ENCODE measurements around the gene EHD4. TPM values are rescaled to one million over a fixed set of nuclear protein-coding genes. Genes with fewer than 3 reads are reported as not detected.
A peak's percentile ranks its signal among the peaks of the same experiment; 100 is the strongest.

Gene EHD4
- total RNA-seq, 1 experiment from 2014 or later: 26.9 TPM

DNA sequence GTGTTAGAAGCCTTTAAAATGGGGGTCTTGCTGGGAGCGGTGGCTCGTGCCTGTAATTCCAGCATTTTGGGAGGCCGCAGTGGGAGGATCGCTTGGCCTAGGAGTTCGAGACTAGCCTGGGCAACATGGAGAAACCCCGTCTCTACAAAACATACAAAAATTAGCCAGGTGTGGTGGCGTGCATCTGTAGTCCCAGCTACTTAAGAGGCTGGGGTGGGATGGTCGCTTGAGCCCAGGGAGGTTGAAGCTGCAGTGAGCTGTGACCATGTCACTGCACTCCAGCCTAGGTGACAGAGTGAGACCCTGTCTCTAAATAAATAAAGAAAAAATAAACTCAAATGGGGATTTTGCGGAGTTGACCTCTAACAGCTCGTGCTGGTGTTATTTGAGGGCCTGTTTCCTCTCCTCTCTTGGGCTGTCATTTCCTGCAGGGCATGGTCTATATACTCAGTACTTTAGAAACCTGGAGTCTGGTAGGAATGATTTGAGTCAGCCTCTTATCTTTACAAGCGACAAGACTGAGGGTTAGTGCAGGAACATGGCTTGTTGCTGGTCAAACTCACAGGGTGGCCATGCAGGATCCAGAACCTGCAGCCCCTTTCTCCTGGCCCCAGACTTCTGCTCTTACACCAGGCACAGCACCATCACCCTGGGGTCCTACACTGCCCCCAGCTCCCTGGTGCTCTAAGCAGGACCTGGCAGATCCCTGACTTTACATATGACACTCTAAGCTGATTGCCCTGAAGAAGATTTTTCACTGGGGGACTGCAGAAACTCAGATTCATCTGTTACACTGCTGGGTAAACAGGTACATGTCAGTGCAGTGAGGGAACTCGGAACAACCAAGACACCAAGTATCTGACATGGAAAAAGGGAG is 15.1 kb downstream of the EHD4 start:
- no peak for DNase-seq (ENCODE audit: low read depth)

DNA sequence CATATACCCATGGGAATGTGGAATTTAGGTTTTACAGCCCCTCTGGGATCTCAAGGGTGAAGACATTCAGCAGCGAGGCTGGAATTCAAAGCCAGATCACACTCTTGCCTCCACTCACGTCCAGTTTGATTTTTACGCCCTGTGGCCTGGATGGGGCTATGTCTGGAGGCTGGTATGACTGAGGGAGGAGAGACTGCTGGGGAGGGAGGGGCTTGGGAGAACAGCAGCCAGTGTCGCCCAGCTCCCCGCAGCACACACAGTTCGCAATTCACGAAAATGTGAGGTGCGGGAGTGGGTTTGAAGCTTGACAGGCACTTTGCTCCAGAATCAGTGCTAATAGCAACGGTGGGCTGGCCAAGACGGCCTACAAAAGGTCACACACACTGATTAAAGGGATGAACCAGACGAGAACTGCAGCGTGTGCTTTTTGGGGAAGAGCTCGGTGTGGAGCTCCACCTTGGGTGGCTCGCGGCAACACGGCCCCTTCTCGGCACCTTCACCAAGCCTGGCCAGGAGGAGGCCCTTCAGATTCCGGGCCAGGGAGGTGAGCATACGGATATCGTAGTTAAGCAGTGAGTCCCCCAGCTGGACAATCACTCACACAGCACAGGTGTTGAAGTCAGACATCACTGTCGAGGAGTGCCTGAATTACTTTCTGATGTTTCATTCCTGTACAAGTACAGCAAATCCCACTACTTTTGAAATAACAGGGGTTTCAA is 16.4 kb downstream of the EHD4 start:
- DNase-seq (ENCODE audit: low read depth): no peak

DNA sequence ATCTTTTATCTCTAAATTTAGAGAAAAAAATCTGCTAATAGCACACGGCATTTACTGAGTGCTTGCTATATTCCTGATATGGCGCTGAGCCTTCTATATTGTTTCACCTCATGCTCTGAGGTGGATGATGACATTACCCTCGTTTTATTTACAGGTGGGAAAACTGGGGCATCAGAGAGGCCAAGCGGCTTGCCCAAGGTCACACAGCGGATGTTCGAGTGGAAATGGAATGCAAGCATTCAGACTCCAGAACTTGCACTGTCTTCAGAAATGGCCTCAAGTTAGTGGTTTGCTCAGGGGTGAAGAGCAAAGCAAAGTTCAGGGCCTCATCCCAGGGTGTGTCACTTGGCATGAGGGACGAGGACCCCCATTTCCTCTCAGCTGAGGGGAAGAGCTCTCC is 17.3 kb downstream of the EHD4 start:
- DNase-seq (ENCODE audit: low read depth): no peak

DNA sequence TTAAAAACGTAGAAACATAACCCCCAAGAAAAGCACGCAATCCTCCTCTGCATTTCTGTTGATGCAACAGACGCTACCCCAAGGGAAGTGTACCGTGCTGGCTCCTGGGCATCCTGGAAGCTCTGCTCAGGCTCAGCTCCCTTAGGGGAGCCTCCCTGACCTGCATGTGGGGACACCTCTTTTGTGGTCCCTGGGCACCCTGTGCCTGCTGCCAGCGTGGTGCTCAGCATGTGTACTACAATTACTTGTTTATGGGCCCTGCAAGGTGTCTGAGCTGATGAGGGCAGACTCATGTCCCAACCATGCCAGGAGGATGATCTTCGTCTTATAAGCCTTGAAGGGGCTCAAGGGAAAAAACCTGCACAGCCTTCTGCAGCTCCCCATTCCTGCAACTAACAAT is 18.3 kb downstream of the EHD4 start:
- DNase-seq (ENCODE audit: low read depth): no peak

DNA sequence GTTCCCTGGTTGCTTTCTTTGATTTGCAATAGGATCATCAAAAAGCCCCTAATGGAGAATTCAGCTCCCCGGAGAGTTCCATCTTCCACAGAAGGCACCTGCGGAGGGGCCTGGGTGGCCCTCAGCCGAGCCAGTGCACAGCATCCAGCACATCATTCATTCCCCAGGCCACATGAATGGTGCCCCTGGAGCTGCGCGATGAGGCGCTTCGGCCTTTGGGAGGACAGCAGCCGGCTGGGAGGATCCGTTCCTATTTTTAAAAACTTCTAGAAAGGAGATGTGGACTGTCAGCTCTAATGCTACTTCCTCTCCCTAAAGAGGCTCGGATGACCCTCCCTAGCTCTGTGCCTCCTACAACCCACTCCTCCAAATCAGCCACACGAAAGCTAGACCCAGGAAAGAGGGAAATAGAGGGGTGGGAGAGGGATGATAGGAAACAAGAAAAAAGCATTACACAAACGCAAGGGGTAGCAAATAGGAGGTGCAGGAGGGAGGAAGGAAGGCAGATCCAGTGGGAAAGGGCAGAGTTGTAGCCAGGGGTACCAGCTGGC is 20.3 kb downstream of the EHD4 start:
- no peak for DNase-seq (ENCODE audit: low read depth)

DNA sequence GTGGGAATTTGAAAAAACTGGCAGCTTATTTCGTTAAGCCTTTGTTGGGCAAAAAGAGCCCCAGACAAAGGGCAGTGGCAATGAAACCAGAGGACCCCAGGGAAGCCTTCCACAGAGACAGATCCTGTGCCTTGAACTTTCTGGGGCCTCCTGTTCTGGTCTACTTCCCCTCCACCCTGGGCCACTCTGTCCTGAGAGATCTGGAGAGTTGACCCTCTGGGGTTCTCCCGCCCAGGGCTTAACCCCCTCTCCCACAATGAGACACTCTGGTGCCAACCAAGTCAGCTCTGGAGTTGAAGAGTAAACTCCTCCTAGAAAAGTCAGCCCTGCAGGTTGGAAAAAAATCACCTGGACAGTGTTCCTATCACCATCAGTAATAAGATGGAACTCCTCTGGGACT is 20.8 kb downstream of the EHD4 start:
- no peak for DNase-seq (ENCODE audit: low read depth)

DNA sequence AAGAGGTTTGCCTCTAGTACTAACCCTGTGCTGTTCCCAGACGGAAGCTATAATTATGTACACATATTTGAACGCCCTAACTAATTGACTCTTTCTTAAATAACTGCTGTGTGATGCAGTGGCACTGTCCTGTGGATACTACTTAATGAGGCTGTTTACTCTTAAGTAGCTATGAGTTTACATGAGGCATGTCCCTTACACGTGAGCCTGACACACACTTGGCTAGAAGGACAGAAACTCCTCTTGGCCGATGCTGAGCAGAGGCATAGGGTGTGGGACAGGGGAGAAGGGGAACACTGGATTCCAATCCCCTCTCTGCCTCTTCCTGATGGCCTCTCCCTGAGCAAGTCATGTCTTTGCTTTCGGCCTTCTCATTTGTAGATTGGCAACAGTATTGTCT is 21.9 kb downstream of the EHD4 start:
- DNase-seq (ENCODE audit: low read depth): no peak

DNA sequence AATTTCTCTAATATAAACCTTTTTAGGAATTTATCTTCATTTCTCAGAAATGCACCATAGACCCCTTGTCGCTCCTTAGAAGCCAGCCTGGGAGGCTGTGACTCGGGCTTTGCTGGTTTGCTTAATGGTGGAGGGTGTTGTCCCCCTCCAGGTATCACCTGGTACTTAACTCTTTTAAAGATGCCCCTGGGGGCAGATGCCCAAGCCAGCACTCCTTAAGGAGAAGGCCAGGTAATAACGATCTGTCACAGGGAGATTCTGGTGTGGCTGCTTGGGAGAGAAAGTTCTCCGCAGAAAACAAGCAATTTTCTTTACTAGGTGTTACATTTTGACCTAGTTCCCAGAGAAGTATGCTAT is 22.3 kb downstream of the EHD4 start:
- DNase-seq (ENCODE audit: low read depth): no peak

DNA sequence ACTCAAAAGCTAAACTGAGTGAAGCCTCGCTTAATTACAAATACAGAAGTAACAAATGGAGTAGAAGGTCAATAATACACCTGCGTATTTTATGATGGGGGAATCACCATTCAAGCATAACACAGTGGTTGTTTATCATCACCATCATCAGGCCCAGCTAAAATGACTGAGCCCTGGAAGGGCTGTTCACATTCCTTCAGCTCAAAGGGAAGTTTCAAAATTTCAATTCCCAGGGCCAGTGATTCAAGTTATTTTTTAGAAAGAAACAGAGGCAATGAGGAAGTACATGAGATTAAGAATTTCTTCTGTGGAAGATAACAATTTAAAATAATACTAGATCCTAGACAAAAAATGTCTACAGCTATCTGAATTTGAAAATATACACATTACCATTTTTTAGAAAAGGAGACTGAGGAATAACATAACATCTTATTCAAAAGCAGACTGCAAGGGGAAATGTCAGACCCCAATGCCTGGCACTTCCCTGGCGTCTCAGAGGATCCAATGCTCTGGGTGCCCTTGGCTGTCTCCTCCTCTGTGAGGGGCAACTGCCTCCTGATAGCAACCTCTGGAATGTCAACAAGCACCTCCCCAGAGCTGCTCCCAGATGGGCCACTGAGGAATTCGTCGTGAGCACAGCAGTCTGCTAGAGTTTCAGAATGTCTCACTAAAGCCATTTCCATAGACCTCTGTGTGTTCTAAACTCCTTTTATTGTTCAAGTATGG is 22.8 kb downstream of the EHD4 start:
- peak; percentile 50 for DNase-seq (ENCODE audit: low read depth)

DNA sequence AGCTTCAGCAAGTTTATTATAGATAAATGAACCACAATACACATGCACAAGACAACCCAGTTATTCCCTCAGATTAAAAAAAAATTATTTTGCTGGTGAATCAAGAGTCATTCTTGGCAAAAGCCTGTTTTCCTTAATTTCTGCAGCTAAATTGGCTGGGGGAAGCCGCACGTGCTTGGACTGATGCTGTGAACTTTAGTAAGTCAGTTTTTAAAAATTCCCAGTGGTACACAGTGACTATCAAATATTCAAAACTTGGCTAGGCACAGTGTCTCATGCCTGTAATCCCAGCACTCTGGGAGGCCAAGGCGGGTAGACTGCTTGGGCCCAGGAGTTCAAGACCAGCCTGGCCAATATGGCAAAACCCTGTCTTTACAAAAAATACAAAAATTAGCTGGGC is 23.9 kb downstream of the EHD4 start:
- no peak for DNase-seq (ENCODE audit: low read depth)

DNA sequence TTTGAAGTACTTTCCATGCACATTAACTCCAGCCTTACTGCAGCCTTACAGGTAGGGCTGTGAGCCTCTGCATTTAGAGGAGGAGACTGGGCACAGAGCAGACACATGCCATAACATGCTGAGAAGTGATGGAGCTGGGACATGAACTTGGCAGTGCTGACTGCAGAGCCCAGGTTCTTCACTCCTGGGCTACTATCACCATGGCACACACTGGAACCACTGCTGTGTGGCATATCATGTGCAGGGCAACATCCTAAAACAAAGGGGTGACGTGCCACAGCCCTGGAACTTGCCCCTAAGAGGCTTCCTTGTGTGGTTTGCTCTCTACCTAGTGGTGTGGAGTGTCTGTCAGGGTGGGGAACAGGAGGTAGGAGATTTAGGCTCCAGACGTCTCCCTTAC is 25.4 kb downstream of the EHD4 start:
- DNase-seq (ENCODE audit: low read depth): no peak

DNA sequence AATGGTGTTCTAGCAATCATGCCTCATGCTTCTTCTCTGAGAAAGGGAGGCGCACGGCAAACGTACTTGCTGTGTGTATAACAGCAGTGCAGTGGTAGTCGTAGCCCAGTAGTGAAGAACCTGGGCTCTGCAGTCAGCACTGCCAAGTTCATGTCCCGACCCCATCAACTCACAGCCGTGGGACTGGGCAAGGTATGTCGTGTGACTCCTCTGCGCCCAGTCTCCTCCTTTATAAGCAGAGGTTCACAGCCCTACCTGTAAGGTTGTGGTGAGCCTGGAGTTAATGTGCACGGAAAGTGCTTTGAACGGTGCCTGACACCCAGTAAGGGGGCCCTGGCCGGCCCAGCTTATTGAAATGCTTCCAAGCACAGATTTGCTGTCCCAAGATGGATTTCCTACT is 26.6 kb downstream of the EHD4 start:
- DNase-seq (ENCODE audit: low read depth): no peak

DNA sequence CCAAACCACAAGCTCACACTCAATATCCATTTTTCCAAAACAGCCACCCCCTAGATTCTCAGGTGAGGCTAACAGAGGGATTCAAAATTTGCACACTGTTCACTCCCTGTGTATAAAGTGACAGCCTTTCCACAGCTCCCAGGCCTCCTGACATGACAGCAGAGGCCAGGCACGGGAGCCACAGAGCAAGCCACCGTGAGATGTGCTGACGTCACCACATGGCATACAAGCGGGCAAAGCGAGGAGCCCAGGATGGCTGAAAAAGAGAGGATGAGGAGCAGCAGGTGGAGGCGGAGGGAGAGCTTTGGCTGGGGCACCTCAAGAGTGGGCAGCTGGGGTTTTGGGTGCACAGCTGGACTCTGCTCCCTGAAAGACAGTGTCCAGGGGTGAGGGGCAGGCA is 27.1 kb downstream of the EHD4 start:
- peak; percentile 58 for DNase-seq (ENCODE audit: low read depth)

DNA sequence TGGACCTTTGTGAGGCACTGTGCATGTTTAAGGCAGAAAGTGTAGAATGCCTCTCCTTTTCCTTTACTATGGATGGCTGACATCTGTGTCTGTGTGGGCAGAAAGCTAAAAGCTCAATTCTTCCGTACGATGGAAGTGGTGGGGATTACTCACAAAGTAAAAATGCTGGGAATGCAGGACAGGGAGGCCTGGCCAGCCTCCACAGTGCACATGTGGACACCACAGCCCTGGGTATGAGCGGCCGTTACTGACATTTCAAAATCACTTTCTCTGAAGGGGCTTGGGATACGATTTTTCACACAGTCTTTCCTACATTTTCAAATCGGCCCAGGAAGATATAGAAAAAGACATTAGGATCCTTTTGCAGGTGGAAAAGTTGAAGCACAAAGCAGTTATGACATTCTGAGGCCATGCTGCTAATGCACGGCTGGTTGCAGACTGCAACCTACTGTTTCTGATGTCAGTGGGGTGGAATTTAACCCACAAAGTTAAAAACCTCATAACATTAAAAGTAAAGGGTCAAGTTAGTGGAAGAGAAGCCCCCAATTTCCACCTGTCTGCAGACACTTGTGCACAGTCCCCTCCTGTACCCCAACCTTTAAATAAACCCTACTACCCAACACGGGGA is 27.9 kb downstream of the EHD4 start:
- DNase-seq (ENCODE audit: low read depth): peak; percentile 93

DNA sequence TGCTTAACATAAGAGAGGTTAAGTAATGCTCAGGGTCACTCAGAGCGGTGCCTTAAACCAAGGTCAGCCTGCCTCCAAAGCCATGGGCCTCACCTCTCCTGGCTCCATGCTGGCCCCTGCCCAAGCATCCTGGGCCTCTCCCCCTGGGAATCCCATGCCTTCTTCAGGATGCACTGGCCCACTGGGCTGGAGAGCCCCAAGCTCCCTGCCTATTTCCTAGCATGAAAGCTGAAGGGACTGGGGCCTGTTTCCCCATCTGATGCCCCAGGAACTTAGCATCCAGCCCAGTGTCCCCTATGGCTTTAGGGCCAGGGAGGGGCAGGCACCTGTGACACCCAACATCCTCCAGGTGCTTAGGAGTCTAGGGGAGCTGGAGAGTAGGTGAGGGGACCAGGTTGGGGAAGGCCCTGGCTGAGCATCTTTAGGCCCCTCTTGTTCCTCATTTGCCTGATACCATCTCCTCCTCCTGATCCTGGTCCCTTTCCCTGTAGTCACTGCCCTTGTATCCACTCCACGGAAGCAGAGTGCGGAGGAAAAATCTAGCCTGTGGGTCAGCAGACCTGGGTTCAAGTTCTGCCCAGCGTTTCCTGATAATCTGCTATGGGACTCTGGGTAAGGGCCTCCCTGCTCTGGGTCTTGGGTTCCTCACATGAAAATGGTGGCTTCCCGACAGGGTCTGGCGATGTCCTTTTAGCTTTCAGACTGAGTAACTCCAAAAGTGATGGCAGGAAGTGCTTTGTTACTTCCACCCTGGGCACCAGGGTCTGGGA is 28.6 kb downstream of the EHD4 start:
- DNase-seq (ENCODE audit: low read depth): no peak

DNA sequence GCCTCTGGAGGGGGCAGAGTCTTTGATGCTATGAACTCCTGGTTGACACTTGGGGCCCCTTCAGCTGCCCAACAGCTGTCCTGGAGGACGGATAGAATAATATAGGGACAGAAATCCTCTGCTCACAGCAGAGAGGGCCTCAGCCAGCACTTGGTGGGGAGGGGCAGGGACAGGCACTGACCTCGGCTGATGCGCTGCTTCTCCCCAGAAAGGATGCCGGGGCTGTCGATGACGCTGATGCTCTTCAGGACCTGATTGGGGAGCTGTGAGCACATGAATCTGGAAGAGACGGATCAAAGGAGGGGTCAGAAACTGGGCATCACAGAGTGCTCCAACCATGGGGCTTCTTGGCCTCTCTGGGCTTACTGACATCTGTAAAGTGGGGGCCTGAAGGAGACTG is 29.5 kb downstream of the EHD4 start:
- DNase-seq (ENCODE audit: low read depth): no peak

DNA sequence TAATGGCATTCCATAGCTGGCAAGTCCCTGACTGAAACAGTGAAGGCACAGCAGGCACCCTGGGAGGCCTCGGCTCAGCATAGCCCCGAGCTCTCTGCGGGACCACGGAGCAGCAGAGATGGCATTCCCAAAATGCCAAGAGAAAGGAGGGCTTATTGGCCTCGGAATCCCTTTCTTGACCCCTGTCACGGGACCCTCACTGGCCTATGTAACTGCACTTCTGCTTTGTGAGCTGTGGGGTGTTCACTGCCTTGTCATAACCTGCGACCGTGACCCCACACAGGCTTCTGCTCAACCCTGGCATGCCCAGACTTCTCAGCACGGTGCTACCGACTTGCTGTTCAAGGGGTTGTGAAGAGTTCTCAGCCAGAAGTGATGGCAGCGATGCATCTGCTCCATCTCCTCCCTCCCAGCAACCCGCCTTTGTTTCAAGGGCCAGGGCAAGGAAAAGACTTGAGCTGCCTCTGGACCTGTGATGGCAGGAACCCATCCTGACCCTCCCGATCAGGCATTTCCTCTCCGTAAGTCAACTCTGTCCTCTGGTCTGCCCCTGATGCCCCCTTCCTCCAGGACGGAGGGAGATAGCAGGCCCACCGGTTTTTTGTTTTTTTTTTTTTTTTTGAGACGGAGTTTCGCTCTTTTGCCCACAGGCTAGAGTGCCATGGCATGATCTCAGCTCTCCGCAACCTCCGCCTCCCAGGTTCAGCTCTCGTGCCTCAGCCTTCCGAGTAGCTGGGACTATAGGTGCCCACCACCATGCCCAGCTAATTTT is 30.5 kb downstream of the EHD4 start:
- DNase-seq (ENCODE audit: low read depth): peak; percentile 56

DNA sequence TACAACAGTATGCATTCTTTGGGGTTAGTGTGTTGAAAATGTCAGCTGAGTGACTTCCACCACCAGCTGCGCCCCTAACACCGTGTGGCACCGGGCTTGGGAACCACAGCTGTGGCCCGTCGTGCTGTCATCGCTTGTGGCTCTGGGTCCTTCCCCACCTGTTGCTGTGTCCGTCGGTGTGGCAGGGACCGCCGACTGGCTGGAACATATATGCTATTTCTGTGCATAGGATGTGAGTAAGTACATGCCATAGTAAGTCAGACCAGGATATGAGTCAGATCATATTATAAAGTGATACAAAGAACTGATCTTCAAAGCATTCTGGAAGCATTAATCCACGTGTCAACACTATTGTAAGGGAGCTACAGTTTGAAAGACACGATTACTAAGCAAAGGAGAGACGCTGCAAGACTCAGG is 31.9 kb downstream of the EHD4 start:
- peak; percentile 83 for DNase-seq (ENCODE audit: low read depth)

DNA sequence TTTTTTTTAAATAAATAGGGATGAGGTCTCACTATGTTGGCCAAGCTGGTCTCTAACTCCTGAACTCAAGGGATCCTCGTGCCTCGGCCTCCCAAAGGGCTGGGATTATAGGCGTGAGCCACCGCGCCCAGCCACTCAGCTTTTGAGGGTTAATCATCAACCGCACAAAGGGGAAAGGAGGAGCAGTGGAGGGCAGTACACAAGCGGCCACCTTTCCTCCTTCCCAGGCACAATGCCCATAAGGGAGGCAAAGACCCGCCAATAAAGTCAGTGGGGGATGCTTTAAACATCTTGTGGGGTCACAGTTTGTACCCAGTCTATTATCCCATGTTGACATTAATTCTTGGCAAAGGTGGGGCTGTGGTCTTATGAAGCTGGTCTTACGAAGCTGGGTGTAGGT is 32.4 kb downstream of the EHD4 start:
- peak; percentile 36 for DNase-seq (ENCODE audit: low read depth)

DNA sequence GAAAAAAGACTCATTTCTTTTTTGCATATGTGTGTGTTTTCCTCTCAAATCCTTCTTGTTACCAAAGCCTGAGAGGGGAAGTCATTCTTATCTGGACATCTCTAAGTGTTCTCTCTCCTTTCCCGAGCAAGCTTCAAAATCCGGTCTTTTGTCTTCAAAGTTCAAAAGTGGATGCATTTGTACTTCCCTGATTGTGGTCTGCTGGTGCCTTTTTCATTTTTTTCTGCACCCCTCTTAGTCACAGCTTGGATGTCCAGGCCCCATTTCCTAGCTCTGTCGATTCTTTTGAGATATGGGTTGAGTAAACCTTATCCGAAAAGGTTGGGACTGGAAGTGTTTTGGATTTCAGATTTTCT is 34.8 kb downstream of the EHD4 start:
- DNase-seq (ENCODE audit: low read depth): no peak
